Sigmoid colon (tissue), 7 donors: ENCODE data around the gene RASEF. TPM values are rescaled to one million over a fixed set of nuclear protein-coding genes. Genes with fewer than 3 reads are reported as not detected.

Experiments used
- DNase-seq: peaks from one replicate; pipeline ENCODE4 v3.0.0-alpha.2; 2019
- H3K27ac ChIP-seq, 4 donors: fragments of 200-600 bp; sonication (generic); one replicate each; pipeline ENCODE4 v1.5.1; 2016 to 2019; ENCODE audit warnings: mild to moderate bottlenecking in 1 of 4
- H3K27me3 ChIP-seq, 3 donors: fragments of 200-600 bp; sonication (generic); one replicate each; pipeline ENCODE4 v1.5.1; 2019; ENCODE audit warnings: mild to moderate bottlenecking in 1 of 3
- H3K36me3 ChIP-seq, 4 donors: fragments of 200-600 bp; sonication (generic); one replicate each; pipeline ENCODE4 v1.5.1; 2016 to 2019
- H3K4me1 ChIP-seq, 4 donors: fragments of 200-600 bp; sonication (generic); one replicate each; pipeline ENCODE4 v1.5.1; 2017 to 2019
- H3K4me3 ChIP-seq, 4 donors: fragments of 200-600 bp; sonication (generic); one replicate each; pipeline ENCODE4 v1.5.1; 2017 to 2019; ENCODE audit warnings: mild to moderate bottlenecking in 2 of 4, moderate library complexity in 1 of 4
- H3K9me3 ChIP-seq, 4 donors: fragments of 200-600 bp in 3 of 4; sonication (generic) in 3 of 4; one replicate each; pipeline versions ENCODE4 v1.5.1 to v1.6.1; 2013 to 2019
- EP300 ChIP-seq, 4 donors: sonication (generic); formaldehyde crosslinking; IDR thresholded peaks; one replicate each; pipeline ENCODE4 v1.6.1; 2017; ENCODE audit warnings: antibody characterized with exemption in 4 of 4
- POLR2A ChIP-seq, 2 donors: fragments of 450-650 bp; IDR thresholded peaks; one replicate each; pipeline ENCODE4 v1.6.1; 2016; ENCODE audit warnings: antibody characterized with exemption in 2 of 2, mild to moderate bottlenecking in 2 of 2, moderate library complexity in 2 of 2
- POLR2AphosphoS5 ChIP-seq, 4 donors: sonication (generic); formaldehyde crosslinking; IDR thresholded peaks; one replicate each; pipeline ENCODE4 v1.6.1; 2017; ENCODE audit warnings: antibody characterized with exemption in 4 of 4
- WGBS, 2 donors: extraction: QIAGEN DNeasy Blood & Tissue Kit; methylation state at CpG; one replicate each; pipeline ENCODE4 v1.1.7; 2013; 5-methylcytosine and 5-hydroxymethylcytosine counted together
- intact Hi-C: fragments of 100-400 bp; cut with DNase I; formaldehyde crosslinking; loops from one replicate; pipeline ENCODE4 v1.15.1; 2023
- polyA plus RNA-seq, 3 donors: library from polyadenylated mRNA; stranded (reverse); fragments of 200-250 nt; gene quantifications; one replicate each; pipeline ENCODE4 v1.2.3, GENCODE V29; 2013
- total RNA-seq, 4 donors: library from RNA; depleted of rRNA; stranded (reverse); fragments of >200 nt; gene quantifications; one replicate each; pipeline ENCODE4 v1.1.0, GENCODE V29; 2016
- TF ChIP-seq, protein P1 (sequence below), 4 experiments: fragments of 450-650 bp in 3 of 4; fragments of 200-600 bp in 1 of 4; IDR thresholded peaks; one replicate each; pipeline ENCODE4 v1.5.1; 2016 to 2019; ENCODE audit warnings: antibody characterized with exemption in 4 of 4, mild to moderate bottlenecking in 3 of 4, moderate library complexity in 2 of 4
- donor health status: healthy with polysubstance abuse.
- donor health status: Bipolar disorder and iron deficiency.
- donor health status: healthy.

The RASEF gene
- total and polyA plus RNA-seq, 7 donors = 0.16 to 24.0 (median 1.1) TPM

DNA sequence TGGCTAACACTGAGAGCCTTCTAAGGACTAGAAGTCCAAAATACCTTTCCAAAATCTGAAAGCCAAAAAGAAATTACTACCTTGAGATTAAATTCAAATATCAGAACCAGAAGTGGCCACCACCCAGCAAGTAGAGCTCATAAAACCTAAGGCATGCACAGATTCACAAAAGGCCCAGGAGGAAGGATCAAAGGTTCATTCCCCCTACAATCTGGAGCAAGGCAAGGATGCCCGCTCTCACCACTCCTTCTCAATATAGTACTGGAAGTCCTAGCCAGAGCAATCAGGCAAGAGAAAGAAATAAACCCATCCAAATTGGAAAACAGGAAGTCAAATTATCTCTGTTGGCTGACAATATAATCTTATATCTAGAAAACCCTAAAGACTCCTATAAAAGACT, 6.0 kb downstream of the RASEF start:
- no peak overlapping the region for H3K27ac ChIP-seq
- peaks cover 0 to 19% (median 8%) of the 10 kb centered on the region in 3 donors for H3K27me3 ChIP-seq
- intact Hi-C loops = no loop called here
- DNase-seq = no peak
- H3K36me3 ChIP-seq = no peaks in the 10 kb centered on the region
- no peaks in the 10 kb centered on the region for H3K9me3 ChIP-seq
- no peak overlapping the region for H3K4me3 ChIP-seq
- H3K4me1 ChIP-seq = peaks cover 0 to 1% (median under 1%) of the 10 kb centered on the region in 4 donors
- WGBS, 2 donors = 18 to 78% methylated on average over 1 of the region's 1 CpG
- no peak for TF ChIP-seq POLR2A (IDR thresholded peaks at IDR 0.05)
- no peak for TF ChIP-seq POLR2AphosphoS5 (IDR thresholded peaks at IDR 0.05)
- TF ChIP-seq EP300 (IDR thresholded peaks at IDR 0.05) = no peak
- TF ChIP-seq, protein P1, sequence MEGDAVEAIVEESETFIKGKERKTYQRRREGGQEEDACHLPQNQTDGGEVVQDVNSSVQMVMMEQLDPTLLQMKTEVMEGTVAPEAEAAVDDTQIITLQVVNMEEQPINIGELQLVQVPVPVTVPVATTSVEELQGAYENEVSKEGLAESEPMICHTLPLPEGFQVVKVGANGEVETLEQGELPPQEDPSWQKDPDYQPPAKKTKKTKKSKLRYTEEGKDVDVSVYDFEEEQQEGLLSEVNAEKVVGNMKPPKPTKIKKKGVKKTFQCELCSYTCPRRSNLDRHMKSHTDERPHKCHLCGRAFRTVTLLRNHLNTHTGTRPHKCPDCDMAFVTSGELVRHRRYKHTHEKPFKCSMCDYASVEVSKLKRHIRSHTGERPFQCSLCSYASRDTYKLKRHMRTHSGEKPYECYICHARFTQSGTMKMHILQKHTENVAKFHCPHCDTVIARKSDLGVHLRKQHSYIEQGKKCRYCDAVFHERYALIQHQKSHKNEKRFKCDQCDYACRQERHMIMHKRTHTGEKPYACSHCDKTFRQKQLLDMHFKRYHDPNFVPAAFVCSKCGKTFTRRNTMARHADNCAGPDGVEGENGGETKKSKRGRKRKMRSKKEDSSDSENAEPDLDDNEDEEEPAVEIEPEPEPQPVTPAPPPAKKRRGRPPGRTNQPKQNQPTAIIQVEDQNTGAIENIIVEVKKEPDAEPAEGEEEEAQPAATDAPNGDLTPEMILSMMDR (IDR thresholded peaks at IDR 0.05) = no peak

DNA sequence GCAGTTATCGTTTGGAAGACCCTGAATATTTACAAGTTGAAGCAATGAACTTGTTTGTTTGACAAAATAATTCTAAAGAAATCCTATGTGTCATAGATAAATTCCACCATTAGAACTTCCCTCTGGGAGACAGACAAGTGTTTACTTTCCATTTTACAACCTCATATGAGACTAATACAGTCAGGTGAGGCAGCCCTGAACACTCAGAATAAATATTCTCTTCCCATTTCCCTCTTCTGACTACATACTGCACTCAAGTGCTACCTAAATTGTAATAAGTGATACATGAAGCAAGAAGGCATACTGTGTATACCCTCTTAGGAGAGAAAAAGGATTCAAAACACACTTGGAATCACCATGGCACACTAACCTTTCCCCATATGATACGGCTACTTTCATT, 6.8 kb downstream of the RASEF start:
- Histone ChIP-seq H3K27ac (no peak overlapping the region), H3K4me3 (no peak overlapping the region), H3K27me3 (peaks cover 0 to 12% (median 2%) of the 10 kb centered on the region in 3 donors), H3K9me3 (no peaks in the 10 kb centered on the region), H3K4me1 (no peaks in the 10 kb centered on the region), H3K36me3 (no peaks in the 10 kb centered on the region)
- TF ChIP-seq, protein P1 (IDR thresholded peaks at IDR 0.05) = no peak
- TF ChIP-seq EP300 (IDR thresholded peaks at IDR 0.05) = no peak
- WGBS, 2 donors = 24 to 65% methylated on average over 2 of the region's 2 CpGs
- intact Hi-C loops = no loop called here
- DNase-seq = no peak

DNA sequence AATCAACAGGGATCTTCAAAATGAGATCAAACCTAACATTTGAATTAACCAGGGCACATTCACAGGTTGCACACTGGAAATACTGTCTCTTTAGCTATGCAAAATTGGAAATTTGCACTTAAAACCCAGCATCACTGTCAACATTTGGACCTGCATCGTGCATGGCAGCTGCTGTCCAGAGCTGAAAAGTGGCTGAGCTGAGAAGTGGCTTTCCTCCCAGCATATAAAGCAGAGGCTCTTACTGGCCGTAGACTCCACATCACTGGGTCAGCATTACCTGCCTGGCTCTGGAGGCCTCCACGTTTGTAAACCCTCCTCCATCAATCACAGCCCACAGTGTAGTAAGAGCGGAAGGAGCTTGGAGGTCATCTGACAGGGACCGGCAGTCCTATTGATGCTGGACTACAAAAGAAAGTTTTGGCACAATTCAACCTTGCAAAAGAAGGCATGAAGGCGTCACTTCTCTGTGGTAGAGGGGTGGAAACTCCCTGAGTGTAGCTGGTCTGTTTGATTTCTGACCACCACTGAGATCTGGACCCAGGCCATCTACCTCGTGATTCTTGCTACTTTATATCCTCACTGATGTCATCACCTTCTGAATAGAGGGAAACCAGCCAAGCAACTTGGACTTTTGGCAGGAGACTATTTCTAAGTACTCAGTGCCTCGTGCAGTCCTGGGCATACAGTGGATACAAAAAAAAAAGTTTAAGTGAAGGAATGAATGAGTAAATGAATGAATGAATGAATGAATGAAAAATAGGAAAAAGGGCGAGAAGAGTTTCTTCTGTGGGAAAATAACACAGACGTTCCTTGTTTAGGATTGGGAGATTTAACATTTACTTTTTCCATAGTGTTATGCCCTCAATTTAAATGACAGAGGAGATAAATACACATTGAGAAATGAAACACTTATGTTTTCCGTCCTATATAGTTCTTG, 14.8 kb downstream of the RASEF start:
- no peak for TF ChIP-seq POLR2A (IDR thresholded peaks at IDR 0.05)
- TF ChIP-seq, protein P1 (IDR thresholded peaks at IDR 0.05) = no peak
- TF ChIP-seq POLR2AphosphoS5 (IDR thresholded peaks at IDR 0.05) = no peak
- TF ChIP-seq EP300 (IDR thresholded peaks at IDR 0.05) = no peak
- intact Hi-C loops = no loop called here
- DNase-seq = no peak
- H3K9me3 ChIP-seq = no peaks in the 10 kb centered on the region
- H3K4me3 ChIP-seq = no peak overlapping the region
- H3K4me1 ChIP-seq = no peaks in the 10 kb centered on the region
- no peaks in the 10 kb centered on the region for H3K36me3 ChIP-seq
- no peaks in the 10 kb centered on the region for H3K27me3 ChIP-seq
- 43 to 61% methylated on average over 11 of the region's 11 CpGs for WGBS, 2 donors
- no peak overlapping the region for H3K27ac ChIP-seq

DNA sequence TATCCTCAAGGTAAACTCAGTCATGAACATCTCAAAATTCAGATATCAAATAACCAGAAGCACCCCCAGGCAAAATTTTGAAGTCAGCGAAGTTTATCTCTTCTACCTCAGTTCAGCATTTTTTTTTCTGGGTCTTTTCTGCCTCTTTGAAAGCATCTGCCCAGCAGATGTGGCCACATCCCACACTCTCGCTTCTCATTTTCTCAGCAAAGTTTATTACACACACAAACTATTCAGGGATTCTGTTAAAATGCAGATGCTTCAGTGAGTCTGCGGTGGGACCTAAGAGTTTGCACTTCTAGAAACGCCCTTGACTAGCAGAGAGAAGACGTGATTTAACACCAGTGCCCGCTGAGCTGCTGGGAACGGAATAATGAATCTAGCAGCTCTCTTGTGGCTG, 19.3 kb downstream of the RASEF start:
- Histone ChIP-seq H3K27ac (no peak overlapping the region), H3K4me1 (no peaks in the 10 kb centered on the region), H3K36me3 (no peaks in the 10 kb centered on the region), H3K9me3 (no peaks in the 10 kb centered on the region), H3K4me3 (no peak overlapping the region), H3K27me3 (no peaks in the 10 kb centered on the region)
- WGBS, 2 donors = 73 to 87% methylated on average over 7 of the region's 7 CpGs
- intact Hi-C loops = no loop called here
- no peak for DNase-seq
- no peak for TF ChIP-seq EP300 (IDR thresholded peaks at IDR 0.05)
- TF ChIP-seq POLR2AphosphoS5 (IDR thresholded peaks at IDR 0.05) = no peak
- TF ChIP-seq, protein P1 (IDR thresholded peaks at IDR 0.05) = no peak
- TF ChIP-seq POLR2A (IDR thresholded peaks at IDR 0.05) = no peak
